GM23338 (cell line): Measurements from ENCODE around the gene YAP1. TPM values are rescaled to one million over a fixed set of nuclear protein-coding genes. Genes with fewer than 3 reads are reported as not detected.

Experiments used
- ATAC-seq: fragments of 200-7000 bp; cut with Tn5 transposase; 3 replicates; pipeline ENCODE4 v1.9.1; 2020
- DNase-seq: peaks from one replicate; pipeline ENCODE4 v3.0.0-alpha.2; 2015; ENCODE audit warnings: low spot score
- H2AFZ ChIP-seq: fragments of 200-600 bp; sonication (generic); 2 replicates; pipeline ENCODE4 v1.8.0; 2016; ENCODE audit warnings: antibody characterized with exemption, mild to moderate bottlenecking, moderate library complexity
- H3F3A ChIP-seq: fragments of 200-600 bp; sonication (generic); replicated peaks from 2 replicates; pipeline ENCODE4 v1.8.0; 2017; ENCODE audit warnings: antibody characterized with exemption, mixed run types, low read depth
- H3K27ac ChIP-seq: fragments of 200-600 bp; sonication (generic); 2 replicates; pipeline ENCODE4 v1.6.1; 2016; ENCODE audit warnings: low read depth
- H3K27me3 ChIP-seq: fragments of 200-600 bp; sonication (generic); 2 replicates; pipeline ENCODE4 v1.8.0; 2016; ENCODE audit warnings: mild to moderate bottlenecking, mixed run types, moderate library complexity; ENCODE audit not compliant: insufficient read depth
- H3K36me3 ChIP-seq: fragments of 200-600 bp; sonication (generic); 2 replicates; pipeline ENCODE4 v1.8.0; 2016; ENCODE audit warnings: mild to moderate bottlenecking; ENCODE audit not compliant: insufficient read depth
- H3K4me1 ChIP-seq: fragments of 200-600 bp; sonication (generic); 2 replicates; pipeline ENCODE4 v1.8.0; 2016; ENCODE audit warnings: mild to moderate bottlenecking, moderate library complexity; ENCODE audit not compliant: insufficient read depth
- H3K4me2 ChIP-seq: fragments of 200-600 bp; sonication (generic); 2 replicates; pipeline ENCODE4 v1.7.1; 2017; ENCODE audit warnings: mixed run types
- H3K4me3 ChIP-seq: fragments of 200-600 bp; sonication (generic); 2 replicates; pipeline ENCODE4 v1.6.1; 2016; ENCODE audit warnings: mixed run types
- H3K79me2 ChIP-seq: fragments of 200-600 bp; sonication (generic); replicated peaks from 2 replicates; pipeline ENCODE4 v1.8.0; 2017; ENCODE audit warnings: mild to moderate bottlenecking; ENCODE audit not compliant: insufficient read depth
- H3K9me2 ChIP-seq: fragments of 200-600 bp; sonication (generic); 2 replicates; pipeline ENCODE4 v1.8.0; 2017; ENCODE audit not compliant: insufficient read depth
- H4K20me1 ChIP-seq: fragments of 200-600 bp; sonication (generic); replicated peaks from 2 replicates; pipeline ENCODE4 v1.8.0; 2017; ENCODE audit warnings: mild to moderate bottlenecking; ENCODE audit not compliant: insufficient read depth
- H3K27ac Mint-ChIP-seq: 2 replicates; pipeline ENCODE4 v1.8.0; 2020; ENCODE audit warnings: inconsistent platforms, mild to moderate bottlenecking, moderate library complexity, mixed read lengths
- H3K27me3 Mint-ChIP-seq: 3 replicates; pipeline ENCODE4 v1.8.0; 2022; ENCODE audit warnings: low read depth, mild to moderate bottlenecking, moderate library complexity, mixed read lengths, inconsistent platforms; ENCODE audit not compliant: insufficient read depth, poor library complexity
- H3K36me3 Mint-ChIP-seq: 3 replicates; pipeline ENCODE4 v1.8.0; 2021; ENCODE audit warnings: low read depth, mild to moderate bottlenecking, inconsistent platforms, moderate library complexity, mixed read lengths
- H3K4me1 Mint-ChIP-seq: 3 replicates; pipeline ENCODE4 v1.8.0; 2020; ENCODE audit warnings: mild to moderate bottlenecking, inconsistent platforms, mixed read lengths
- H3K4me3 Mint-ChIP-seq: 3 replicates; pipeline ENCODE4 v1.8.0; 2021; ENCODE audit warnings: moderate library complexity, mild to moderate bottlenecking, inconsistent platforms, mixed read lengths
- H3K9me3 Mint-ChIP-seq: 3 replicates; pipeline ENCODE4 v1.8.0; 2020; ENCODE audit warnings: moderate library complexity, mild to moderate bottlenecking, inconsistent platforms, mixed read lengths
- CREB1 ChIP-seq: fragments of 250-450 bp; sonication (Bioruptor Pico); IDR thresholded peaks from 2 replicates; pipeline ENCODE4 v1.5.0; 2020; ENCODE audit warnings: low read depth, mild to moderate bottlenecking, moderate library complexity
- EZH2phosphoT487 ChIP-seq: fragments of 200-600 bp; sonication (generic); IDR thresholded peaks from one replicate; pipeline ENCODE4 v1.8.1; 2018; ENCODE audit warnings: antibody characterized with exemption; ENCODE audit not compliant: unreplicated experiment
- JUNB ChIP-seq: IDR thresholded peaks from one replicate; pipeline ENCODE4 v1.6.1; 2016; ENCODE audit warnings: antibody characterized with exemption; ENCODE audit not compliant: unreplicated experiment
- POLR2AphosphoS5 ChIP-seq: IDR thresholded peaks from 2 replicates; pipeline ENCODE4 v1.6.1; 2016; ENCODE audit warnings: antibody characterized with exemption, low read depth
- STAT1 ChIP-seq: IDR thresholded peaks from one replicate; pipeline ENCODE4 v1.6.1; 2016; ENCODE audit warnings: antibody characterized with exemption; ENCODE audit not compliant: unreplicated experiment
- ZNF114 ChIP-seq: fragments of 250-450 bp; sonication (Bioruptor Pico); IDR thresholded peaks from 2 replicates; pipeline ENCODE4 v1.5.0; 2020; ENCODE audit warnings: mild to moderate bottlenecking, moderate library complexity
- ZNF331 ChIP-seq: fragments of 250-450 bp; sonication (Bioruptor Pico); IDR thresholded peaks from 2 replicates; pipeline ENCODE4 v1.5.0; 2020; ENCODE audit warnings: low read depth, mild to moderate bottlenecking, moderate library complexity
- polyA plus RNA-seq: library from polyadenylated mRNA; unstranded; fragments of >200 nt; fragmentation: Nextera tagmentation; extraction: Ambion mirVana; gene quantifications from 2 replicates; pipeline ENCODE4 v1.2.1, GENCODE V29; 2016
- total RNA-seq: library from RNA; depleted of rRNA; stranded (reverse); fragments of >200 nt; shearing (Covaris generic); gene quantifications from 2 replicates; pipeline ENCODE4 v1.2.3, GENCODE V29; 2014
- TF ChIP-seq, protein P1 (sequence below): fragments of 250-450 bp; sonication (Bioruptor Pico); IDR thresholded peaks from 2 replicates; pipeline ENCODE4 v1.5.0; 2020; ENCODE audit warnings: mild to moderate bottlenecking, moderate library complexity
- TF ChIP-seq, protein P2 (sequence below): IDR thresholded peaks from one replicate; pipeline ENCODE4 v1.6.1; 2018; ENCODE audit warnings: antibody characterized with exemption; ENCODE audit not compliant: unreplicated experiment
- TF ChIP-seq, protein P3 (sequence below), 2 experiments: fragments of 200-600 bp in 1 of 2; sonication (generic) in 1 of 2; conservative IDR thresholded peaks; 2 replicates each; pipeline versions ENCODE4 v1.5.1 to v1.6.1; 2016 to 2017; ENCODE audit warnings: antibody characterized with exemption in 2 of 2, low read depth in 2 of 2, mild to moderate bottlenecking in 2 of 2, moderate library complexity in 1 of 2

Gene YAP1
- total and polyA plus RNA-seq, 2 experiments from 2014 or later, result 17.2 to 155 TPM

DNA sequence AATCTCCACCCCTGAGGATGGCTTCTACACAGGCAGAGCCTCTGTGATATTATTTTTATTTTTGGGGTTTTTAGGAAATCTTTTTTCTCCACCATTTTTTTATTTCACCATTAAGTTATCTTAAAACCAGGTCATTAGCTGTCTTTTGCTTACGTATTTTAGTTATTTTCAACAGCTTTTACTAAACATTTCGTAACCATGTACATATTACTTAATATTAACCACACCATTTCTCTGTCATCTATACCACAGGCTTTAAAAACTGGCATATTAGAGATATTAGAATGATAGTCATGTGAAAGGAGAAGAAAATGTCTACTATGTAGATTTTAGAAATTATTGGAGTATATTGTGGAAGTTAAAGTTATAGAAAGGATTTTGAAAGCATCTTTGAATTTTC, 37.4 kb downstream of the YAP1 start (continued):
- TF ChIP-seq, protein P1, sequence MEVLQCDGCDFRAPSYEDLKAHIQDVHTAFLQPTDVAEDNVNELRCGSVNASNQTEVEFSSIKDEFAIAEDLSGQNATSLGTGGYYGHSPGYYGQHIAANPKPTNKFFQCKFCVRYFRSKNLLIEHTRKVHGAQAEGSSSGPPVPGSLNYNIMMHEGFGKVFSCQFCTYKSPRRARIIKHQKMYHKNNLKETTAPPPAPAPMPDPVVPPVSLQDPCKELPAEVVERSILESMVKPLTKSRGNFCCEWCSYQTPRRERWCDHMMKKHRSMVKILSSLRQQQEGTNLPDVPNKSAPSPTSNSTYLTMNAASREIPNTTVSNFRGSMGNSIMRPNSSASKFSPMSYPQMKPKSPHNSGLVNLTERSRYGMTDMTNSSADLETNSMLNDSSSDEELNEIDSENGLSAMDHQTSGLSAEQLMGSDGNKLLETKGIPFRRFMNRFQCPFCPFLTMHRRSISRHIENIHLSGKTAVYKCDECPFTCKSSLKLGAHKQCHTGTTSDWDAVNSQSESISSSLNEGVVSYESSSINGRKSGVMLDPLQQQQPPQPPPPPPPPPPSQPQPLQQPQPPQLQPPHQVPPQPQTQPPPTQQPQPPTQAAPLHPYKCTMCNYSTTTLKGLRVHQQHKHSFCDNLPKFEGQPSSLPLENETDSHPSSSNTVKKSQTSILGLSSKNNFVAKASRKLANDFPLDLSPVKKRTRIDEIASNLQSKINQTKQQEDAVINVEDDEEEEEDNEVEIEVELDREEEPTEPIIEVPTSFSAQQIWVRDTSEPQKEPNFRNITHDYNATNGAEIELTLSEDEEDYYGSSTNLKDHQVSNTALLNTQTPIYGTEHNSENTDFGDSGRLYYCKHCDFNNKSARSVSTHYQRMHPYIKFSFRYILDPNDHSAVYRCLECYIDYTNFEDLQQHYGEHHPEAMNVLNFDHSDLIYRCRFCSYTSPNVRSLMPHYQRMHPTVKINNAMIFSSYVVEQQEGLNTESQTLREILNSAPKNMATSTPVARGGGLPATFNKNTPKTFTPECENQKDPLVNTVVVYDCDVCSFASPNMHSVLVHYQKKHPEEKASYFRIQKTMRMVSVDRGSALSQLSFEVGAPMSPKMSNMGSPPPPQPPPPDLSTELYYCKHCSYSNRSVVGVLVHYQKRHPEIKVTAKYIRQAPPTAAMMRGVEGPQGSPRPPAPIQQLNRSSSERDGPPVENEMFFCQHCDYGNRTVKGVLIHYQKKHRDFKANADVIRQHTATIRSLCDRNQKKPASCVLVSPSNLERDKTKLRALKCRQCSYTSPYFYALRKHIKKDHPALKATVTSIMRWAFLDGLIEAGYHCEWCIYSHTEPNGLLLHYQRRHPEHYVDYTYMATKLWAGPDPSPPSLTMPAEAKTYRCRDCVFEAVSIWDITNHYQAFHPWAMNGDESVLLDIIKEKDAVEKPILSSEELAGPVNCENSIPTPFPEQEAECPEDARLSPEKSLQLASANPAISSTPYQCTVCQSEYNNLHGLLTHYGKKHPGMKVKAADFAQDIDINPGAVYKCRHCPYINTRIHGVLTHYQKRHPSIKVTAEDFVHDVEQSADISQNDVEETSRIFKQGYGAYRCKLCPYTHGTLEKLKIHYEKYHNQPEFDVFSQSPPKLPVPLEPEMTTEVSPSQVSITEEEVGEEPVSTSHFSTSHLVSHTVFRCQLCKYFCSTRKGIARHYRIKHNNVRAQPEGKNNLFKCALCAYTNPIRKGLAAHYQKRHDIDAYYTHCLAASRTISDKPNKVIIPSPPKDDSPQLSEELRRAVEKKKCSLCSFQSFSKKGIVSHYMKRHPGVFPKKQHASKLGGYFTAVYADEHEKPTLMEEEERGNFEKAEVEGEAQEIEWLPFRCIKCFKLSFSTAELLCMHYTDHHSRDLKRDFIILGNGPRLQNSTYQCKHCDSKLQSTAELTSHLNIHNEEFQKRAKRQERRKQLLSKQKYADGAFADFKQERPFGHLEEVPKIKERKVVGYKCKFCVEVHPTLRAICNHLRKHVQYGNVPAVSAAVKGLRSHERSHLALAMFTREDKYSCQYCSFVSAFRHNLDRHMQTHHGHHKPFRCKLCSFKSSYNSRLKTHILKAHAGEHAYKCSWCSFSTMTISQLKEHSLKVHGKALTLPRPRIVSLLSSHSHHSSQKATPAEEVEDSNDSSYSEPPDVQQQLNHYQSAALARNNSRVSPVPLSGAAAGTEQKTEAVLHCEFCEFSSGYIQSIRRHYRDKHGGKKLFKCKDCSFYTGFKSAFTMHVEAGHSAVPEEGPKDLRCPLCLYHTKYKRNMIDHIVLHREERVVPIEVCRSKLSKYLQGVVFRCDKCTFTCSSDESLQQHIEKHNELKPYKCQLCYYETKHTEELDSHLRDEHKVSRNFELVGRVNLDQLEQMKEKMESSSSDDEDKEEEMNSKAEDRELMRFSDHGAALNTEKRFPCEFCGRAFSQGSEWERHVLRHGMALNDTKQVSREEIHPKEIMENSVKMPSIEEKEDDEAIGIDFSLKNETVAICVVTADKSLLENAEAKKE (CRISPR knock-in tag), result no peak
- TF ChIP-seq, protein P2, sequence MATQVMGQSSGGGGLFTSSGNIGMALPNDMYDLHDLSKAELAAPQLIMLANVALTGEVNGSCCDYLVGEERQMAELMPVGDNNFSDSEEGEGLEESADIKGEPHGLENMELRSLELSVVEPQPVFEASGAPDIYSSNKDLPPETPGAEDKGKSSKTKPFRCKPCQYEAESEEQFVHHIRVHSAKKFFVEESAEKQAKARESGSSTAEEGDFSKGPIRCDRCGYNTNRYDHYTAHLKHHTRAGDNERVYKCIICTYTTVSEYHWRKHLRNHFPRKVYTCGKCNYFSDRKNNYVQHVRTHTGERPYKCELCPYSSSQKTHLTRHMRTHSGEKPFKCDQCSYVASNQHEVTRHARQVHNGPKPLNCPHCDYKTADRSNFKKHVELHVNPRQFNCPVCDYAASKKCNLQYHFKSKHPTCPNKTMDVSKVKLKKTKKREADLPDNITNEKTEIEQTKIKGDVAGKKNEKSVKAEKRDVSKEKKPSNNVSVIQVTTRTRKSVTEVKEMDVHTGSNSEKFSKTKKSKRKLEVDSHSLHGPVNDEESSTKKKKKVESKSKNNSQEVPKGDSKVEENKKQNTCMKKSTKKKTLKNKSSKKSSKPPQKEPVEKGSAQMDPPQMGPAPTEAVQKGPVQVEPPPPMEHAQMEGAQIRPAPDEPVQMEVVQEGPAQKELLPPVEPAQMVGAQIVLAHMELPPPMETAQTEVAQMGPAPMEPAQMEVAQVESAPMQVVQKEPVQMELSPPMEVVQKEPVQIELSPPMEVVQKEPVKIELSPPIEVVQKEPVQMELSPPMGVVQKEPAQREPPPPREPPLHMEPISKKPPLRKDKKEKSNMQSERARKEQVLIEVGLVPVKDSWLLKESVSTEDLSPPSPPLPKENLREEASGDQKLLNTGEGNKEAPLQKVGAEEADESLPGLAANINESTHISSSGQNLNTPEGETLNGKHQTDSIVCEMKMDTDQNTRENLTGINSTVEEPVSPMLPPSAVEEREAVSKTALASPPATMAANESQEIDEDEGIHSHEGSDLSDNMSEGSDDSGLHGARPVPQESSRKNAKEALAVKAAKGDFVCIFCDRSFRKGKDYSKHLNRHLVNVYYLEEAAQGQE, result no peak
- no peak for TF ChIP-seq STAT1
- no peak for TF ChIP-seq CREB1 (CRISPR knock-in tag)
- TF ChIP-seq EZH2phosphoT487, result no peak

DNA sequence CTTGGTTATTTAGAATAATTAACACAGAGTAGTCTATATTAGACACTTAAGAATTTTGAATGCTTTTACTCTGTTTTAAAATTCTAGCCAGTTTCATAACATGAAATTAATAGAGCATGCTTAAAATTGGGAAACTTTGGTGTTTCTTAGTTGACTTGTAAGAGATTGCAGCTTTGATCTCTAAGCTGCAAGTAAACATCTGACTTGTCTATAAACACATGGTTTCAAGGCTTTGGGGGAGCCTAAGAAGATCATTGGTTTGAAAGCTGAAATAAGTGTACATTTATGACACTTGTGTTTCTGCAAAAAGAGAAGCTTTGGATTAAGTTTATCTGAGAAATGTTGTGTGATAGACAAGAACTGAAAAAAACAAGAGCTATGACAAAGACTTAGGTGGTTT, 37.8 kb downstream of the YAP1 start:
- no peak overlapping the region for H3K4me3 ChIP-seq
- peaks cover 100% of the 10 kb centered on the region for H3K79me2 ChIP-seq
- H4K20me1 ChIP-seq, result 0 out of 2 replicates have a peak, but pooled peaks cover 5% of the 10 kb centered on the region
- no peak overlapping the region for H3K4me3 Mint-ChIP-seq
- no peak overlapping the region for H3K27ac Mint-ChIP-seq
- H2AFZ ChIP-seq, result no peak overlapping the region
- H3F3A ChIP-seq, result no peaks in the 10 kb centered on the region
- no peak overlapping the region for H3K27ac ChIP-seq
- H3K36me3 ChIP-seq, result no peaks in the 10 kb centered on the region
- peaks cover 26% of the 10 kb centered on the region for H3K4me1 Mint-ChIP-seq
- 0 out of 3 replicates have a peak, but pooled peaks cover 3% of the 10 kb centered on the region for H3K36me3 Mint-ChIP-seq
- H3K9me2 ChIP-seq, result no peaks in the 10 kb centered on the region
- H3K27me3 ChIP-seq, result no peaks in the 10 kb centered on the region
- H3K27me3 Mint-ChIP-seq, result peaks cover 3% of the 10 kb centered on the region
- DNase-seq (no peak), ATAC-seq (no peak)
- no peak overlapping the region for H3K4me2 ChIP-seq
- H3K4me1 ChIP-seq, result peaks cover 10% of the 10 kb centered on the region
- H3K9me3 Mint-ChIP-seq, result no peaks in the 10 kb centered on the region
- TF ChIP-seq ZNF331 (CRISPR knock-in tag), result no peak
- no peak for TF ChIP-seq ZNF114 (CRISPR knock-in tag)
- TF ChIP-seq POLR2AphosphoS5, result no peak
- TF ChIP-seq, protein P2, result no peak
- no peak for TF ChIP-seq JUNB
- no peak for TF ChIP-seq STAT1
- TF ChIP-seq, protein P3, sequence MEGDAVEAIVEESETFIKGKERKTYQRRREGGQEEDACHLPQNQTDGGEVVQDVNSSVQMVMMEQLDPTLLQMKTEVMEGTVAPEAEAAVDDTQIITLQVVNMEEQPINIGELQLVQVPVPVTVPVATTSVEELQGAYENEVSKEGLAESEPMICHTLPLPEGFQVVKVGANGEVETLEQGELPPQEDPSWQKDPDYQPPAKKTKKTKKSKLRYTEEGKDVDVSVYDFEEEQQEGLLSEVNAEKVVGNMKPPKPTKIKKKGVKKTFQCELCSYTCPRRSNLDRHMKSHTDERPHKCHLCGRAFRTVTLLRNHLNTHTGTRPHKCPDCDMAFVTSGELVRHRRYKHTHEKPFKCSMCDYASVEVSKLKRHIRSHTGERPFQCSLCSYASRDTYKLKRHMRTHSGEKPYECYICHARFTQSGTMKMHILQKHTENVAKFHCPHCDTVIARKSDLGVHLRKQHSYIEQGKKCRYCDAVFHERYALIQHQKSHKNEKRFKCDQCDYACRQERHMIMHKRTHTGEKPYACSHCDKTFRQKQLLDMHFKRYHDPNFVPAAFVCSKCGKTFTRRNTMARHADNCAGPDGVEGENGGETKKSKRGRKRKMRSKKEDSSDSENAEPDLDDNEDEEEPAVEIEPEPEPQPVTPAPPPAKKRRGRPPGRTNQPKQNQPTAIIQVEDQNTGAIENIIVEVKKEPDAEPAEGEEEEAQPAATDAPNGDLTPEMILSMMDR (conservative IDR thresholded peaks at IDR 0.05; ENCODE audit: low read depth in 2 of 2), result no peak
